NB4 (cell line): ENCODE results near the gene DAB1.

Experiments used
- DNase-seq: peaks from one replicate; pipeline ENCODE4 v3.0.0; 2010; ENCODE audit warnings: low read depth
- H3K4me3 ChIP-seq: one replicate; pipeline ENCODE4 v1.5.1; 2011; ENCODE audit warnings: mild to moderate bottlenecking, low read depth, low read length, moderate library complexity
- MYC ChIP-seq: IDR thresholded peaks from 2 replicates; pipeline ENCODE4 v1.6.1; 2011; ENCODE audit warnings: low read depth, low read length
- POLR2A ChIP-seq: IDR thresholded peaks from 2 replicates; pipeline ENCODE4 v1.6.1; 2011; ENCODE audit warnings: mild to moderate bottlenecking; ENCODE audit not compliant: insufficient read length; ENCODE audit errors: extremely low read depth
- TF ChIP-seq, protein P1 (sequence below): IDR thresholded peaks from one replicate; pipeline ENCODE4 v1.5.1; 2012; ENCODE audit warnings: low read depth, low read length
- TF ChIP-seq, protein P2 (sequence below): IDR thresholded peaks from 2 replicates; pipeline ENCODE4 v1.6.1; 2011; ENCODE audit warnings: low read depth, low read length

DAB1 gene

DNA sequence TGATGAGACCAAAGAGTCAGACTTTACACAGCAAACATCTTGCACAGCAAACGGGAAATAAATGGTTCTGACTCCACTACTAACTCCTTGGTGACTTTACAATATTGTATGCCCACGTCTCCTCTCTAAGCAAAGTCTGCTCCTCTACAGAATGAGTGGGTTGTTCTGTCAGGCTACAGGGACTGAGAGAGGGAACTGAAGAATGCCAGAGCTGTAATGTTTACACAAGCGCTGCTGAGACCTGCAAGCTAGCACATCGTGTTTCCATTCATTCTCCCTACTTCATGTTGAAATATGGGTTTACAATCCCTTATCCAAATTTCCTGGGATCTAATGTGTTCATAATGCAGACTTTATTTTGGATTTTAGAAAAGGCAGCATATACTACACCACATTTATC, 15.9 kb downstream of the DAB1 start:
- DNase-seq = no peak
- TF ChIP-seq, protein P1, sequence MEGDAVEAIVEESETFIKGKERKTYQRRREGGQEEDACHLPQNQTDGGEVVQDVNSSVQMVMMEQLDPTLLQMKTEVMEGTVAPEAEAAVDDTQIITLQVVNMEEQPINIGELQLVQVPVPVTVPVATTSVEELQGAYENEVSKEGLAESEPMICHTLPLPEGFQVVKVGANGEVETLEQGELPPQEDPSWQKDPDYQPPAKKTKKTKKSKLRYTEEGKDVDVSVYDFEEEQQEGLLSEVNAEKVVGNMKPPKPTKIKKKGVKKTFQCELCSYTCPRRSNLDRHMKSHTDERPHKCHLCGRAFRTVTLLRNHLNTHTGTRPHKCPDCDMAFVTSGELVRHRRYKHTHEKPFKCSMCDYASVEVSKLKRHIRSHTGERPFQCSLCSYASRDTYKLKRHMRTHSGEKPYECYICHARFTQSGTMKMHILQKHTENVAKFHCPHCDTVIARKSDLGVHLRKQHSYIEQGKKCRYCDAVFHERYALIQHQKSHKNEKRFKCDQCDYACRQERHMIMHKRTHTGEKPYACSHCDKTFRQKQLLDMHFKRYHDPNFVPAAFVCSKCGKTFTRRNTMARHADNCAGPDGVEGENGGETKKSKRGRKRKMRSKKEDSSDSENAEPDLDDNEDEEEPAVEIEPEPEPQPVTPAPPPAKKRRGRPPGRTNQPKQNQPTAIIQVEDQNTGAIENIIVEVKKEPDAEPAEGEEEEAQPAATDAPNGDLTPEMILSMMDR = no peak
- TF ChIP-seq, protein P2, sequence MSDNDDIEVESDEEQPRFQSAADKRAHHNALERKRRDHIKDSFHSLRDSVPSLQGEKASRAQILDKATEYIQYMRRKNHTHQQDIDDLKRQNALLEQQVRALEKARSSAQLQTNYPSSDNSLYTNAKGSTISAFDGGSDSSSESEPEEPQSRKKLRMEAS = no peak
- TF ChIP-seq POLR2A = no peak
- no peak for TF ChIP-seq MYC
- H3K4me3 ChIP-seq = no peak overlapping the region

DNA sequence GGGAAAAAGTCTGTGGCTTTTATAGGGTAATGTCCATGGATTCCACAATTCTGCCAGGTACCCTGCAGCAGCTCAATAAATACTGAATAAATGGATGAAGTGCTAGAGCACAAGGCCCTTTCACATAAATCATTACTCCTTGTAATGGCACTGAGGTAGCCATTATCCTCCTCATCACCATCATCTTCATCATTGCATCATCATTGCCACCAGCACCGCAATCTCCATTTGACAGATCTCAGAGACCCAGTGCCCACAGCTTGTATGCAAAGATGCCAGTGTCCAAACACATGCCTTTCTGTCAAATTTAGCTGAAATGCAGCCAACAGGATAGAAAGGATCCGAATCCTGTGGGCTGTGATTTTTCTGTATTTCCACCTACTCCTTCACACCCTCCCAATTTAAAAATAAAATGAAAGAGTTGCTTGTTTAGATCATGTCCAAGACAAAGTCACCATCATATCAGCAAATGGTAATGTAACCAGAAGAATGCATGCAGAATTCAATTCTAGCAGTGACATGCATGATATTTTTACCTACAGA, 17.4 kb downstream of the DAB1 start:
- no peak overlapping the region for H3K4me3 ChIP-seq
- no peak for DNase-seq
- TF ChIP-seq POLR2A = no peak
- TF ChIP-seq, protein P1 = no peak
- no peak for TF ChIP-seq MYC
- TF ChIP-seq, protein P2 = no peak

DNA sequence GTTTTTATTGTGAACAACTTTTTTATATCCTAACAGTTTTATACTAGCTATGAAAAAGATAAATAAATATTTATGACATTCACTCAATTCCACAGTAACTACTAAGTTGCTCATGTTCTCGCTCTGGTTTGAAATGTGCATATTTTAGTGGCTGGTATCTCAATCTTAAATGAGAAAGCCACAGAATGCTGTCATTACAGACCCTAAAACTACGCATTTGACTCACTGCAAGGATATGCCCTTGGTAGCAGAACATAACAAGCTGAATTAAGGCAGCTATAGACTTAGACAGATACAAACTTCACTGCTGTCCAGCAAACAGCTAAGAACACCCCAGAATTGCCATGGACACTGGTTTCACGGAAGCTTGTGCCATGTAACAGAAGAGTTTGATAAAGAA, 19.0 kb downstream of the DAB1 start:
- no peak for DNase-seq
- no peak overlapping the region for H3K4me3 ChIP-seq
- TF ChIP-seq POLR2A (no peak), MYC (no peak)
- TF ChIP-seq, protein P1 = no peak
- TF ChIP-seq, protein P2 = no peak

DNA sequence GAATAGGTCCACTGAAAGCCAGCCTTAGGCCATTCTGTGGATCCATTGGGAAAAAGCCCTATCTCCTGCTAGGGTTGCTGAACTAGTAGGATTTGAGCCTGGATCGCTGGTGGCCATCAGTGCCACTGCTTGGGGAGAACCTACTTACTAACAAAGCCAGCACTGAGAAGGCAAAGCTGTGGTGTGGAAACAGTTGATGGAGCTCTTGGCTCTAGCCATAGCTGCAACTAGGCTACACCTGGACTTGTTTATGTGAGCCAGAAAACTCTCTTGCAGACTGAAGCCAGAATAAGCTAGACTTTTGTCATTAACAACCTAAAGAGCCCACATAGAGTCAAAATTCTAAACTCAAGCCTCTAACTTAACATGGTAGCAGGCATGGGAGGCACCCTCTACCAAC, 20.7 kb downstream of the DAB1 start:
- no peak overlapping the region for H3K4me3 ChIP-seq
- DNase-seq = no peak
- TF ChIP-seq MYC = no peak
- TF ChIP-seq, protein P1 = no peak
- TF ChIP-seq POLR2A = no peak
- TF ChIP-seq, protein P2 = no peak

DNA sequence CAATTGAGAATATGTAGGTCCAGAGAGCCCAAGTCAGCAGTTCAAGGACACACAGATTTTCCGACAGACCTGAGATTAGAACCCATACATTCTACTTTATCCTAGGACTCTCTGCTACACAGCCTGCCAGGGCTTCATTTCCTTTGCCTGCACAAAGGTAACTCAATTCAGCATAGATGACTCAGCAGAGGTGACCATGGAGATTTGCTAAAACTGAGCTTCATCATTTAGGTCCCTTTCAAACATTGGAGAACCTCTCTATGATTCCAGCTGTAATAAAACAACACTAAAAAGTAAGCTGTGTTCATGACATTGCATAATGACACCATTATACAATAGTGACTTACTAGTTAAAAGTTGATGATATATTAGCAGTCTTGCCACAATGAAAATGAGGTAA, 22.2 kb downstream of the DAB1 start:
- no peak overlapping the region for H3K4me3 ChIP-seq
- TF ChIP-seq, protein P1 = no peak
- TF ChIP-seq POLR2A = no peak
- TF ChIP-seq, protein P2 = no peak
- no peak for TF ChIP-seq MYC
- no peak for DNase-seq

DNA sequence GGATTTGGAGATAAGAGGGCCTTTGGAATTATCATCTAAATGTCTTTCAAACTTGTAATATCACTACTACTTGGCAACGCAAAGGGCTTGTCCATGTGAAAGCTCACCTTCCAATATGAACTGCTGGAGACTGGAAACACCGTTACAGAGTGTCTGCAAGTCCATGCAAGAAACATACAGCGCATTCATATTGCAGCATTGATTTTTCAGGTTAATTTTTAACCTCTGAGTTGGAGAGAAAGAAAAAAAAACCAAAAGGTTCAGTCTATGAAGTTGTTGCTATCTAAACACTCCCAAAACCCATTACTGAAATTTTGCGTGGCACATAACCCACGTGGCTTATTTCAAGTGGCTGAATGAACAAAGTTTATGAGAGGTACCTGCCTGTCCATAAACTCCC, 23.8 kb downstream of the DAB1 start:
- no peak for DNase-seq
- no peak overlapping the region for H3K4me3 ChIP-seq
- no peak for TF ChIP-seq POLR2A
- TF ChIP-seq, protein P1 = no peak
- TF ChIP-seq, protein P2 = no peak
- TF ChIP-seq MYC = no peak
